ENCODE measurements around the gene RAC2.

RAC2 gene

DNA sequence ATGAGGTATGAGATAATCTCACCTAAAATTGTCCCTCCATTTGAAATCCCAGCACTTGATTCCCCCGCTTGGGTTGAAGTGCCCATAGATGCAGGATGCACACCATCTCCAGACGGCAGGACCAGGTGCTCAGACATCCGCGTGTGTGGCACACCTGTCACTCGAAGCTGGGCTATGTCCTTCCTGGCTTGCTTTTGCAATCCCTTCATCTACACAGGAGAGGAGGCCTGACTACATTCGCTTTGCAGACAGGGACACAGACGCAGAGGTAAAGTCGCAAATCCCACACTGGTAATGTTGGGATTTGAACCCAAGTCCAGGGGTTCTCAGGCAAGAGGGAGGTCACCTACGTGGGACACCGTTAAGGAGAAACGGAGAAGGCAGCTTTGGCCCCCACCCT is 31.1 kb upstream of the RAC2 start:
- DNase-seq, result no peak

DNA sequence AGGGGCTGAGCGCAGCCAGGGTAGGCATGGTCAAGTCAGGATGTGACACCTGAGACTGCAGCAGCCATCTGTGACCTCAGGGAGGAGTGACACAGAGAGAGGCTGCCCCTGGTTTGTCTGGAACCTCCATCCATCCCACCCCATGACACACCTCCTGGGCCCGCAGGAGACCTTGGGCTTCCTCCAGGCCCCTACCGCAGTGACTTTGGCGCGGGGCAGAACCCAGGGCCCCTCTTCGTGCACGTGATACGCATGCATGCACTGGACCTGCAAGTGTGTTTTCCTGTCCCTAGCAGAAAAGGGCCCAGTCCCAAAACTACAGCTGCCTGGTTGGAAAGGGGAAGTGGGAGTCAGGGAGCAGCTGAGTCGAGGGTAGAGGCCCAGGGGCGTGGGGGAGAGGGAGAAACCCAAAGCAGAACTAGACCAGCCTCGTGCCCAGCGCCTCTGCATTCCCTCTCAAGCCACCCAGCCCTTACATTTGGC is 30.4 kb upstream of the RAC2 start:
- no peak for DNase-seq

DNA sequence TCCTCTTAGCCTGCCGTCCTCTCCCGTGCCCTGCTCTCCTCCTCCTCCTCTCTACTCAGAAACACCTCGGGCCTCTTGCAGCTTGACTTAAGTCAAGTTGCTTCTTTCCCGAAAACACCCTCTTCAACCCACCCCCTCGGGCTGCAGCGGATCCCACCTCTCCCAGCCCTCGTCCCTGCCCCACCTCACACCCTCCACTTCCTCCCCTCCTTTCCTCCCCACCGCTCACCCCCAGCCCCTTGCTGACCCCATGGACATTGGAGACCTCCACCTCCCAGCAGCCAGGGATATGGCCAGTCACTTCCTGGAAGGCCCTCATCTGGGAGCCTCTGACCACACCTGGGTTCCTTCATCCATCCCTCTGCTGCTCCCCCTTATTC is 29.8 kb upstream of the RAC2 start:
- no peak for DNase-seq

DNA sequence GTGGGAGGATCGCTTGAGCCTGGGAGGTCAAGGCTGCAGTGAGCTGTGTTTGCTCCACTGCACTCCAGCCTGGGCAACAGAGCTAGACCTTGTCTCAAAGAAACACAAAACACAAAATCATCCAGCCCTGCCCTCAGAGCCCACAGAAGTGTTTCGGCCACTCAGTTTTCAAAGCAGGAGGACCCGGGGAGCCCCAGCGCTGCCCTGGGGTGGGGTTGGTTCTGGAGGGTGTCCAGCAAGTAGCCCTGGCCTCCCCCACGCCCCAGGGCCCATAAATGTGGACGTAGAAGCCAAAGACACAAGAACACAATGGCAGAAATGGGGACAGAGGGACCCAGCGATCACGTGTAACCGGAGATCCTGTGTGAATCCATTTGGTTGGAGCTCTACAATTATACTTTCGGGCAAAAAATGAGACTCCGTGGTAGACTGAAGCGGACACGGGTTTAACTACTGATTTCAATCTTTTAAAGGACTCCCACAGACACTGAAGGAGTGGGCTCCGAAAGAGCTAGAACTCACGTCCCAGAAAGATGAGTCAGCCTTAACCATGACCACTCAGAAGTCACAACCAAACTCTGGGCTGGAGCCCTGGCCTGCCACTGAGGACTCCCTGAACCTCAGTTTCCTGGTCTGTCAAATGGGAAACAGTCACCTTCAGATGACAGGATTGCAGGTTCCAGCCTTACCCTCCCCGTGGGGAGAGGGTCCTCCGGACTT is 29.2 kb upstream of the RAC2 start:
- DNase-seq, result no peak

DNA sequence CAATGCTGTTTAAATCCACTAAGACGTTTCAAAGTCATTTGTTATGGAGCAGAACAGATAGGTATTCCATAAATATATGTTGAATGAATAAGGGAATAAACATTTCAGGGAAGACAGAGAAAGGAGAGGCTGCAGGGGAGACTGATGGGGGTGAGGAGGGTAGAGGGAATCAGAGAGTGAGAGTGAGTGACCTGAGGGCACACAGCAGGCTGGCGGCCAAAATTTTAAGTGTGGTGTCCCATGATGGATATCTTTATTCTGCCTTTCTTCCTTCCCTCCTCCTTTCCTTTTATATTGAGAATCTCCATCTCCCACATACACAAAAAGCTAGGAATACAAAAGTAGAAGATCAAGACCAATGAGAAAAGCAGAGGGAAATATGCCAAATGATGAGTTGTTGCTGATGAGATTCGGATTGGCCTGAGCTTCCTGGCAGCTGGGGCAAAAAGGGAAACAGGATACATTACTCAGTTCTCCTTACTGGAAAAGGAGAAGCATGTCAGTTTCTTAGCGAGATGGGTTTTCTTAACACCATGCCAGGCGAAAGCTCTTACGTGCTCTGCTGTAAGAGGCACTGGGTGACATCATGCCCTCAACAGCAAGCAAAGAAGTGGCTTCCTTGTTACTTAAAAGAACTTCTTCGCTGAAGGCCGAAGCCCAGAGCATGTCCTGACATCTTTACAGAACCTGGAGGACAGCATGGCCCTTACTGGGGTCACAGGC is 27.0 kb upstream of the RAC2 start:
- DNase-seq, result no peak

DNA sequence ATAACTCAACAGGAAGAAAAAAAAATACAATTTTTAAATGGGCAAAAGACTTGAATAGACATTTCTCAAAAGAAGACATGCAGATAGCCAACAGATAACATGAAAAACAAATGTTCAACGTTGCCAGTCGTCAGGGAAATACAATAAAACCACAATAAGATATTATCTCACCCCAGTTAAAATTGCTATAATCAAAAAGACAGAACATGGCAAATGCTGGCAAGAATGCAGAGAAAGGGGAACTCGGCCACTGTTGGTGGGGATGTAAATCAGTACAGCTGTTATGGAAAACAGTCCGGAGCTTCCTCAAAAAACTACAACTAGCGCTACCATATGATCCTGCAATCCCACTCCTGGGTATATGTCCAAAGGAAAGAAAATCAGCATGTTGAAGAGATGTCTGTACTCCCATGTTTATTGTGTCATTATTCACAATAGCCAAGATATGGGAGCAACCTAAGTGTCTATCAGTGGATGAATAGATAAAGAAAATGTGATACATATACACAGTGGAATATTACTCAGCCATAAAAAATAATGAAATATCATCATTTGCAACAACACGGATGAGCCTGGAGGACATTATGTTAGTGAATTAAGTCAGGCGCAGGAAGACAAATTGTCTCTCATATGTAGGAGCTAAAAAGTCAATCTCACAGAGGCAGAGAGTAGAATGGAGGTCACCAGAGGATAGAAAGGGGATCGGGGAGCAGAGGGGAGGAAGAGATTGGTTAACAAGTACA is 26.0 kb upstream of the RAC2 start:
- no peak for DNase-seq

DNA sequence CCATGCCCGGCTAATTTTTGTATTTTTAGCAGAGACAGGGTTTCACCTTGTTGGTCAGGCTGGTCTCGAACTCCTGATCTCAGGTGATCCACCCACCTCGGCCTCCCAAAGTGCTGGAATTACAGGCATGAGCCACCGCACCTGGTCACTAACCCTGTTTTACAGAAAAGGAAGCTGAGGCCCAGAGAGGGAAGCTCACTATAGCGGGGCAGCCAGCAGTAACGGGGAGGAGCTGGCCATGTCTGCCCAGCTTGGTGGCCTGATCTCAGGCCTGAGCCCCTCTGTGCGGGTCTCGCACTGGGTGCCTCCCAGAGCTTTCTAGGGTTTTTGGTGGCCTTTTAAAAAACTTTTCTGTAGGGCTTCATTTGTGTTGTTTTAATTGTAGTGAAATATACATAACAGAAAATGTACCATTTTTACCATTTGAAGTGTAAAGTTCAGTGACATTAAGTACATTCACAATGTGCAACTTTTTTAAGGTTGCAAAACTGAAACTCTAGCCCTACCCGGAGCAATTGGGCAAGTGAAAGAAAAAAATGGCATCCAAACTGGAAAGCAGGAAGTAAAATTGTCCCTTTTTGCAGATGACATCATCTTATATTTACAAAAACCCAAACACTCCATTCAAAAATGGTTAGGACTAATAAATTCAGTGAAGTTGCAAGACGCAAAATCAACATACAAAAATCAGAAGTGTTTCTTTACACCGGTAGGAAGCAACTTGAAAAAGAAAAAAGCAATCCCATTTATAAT is 23.8 kb upstream of the RAC2 start:
- DNase-seq, result no peak

GRCh38 chr22:37267135-37267587 is 23.1 kb upstream of the RAC2 start:
- peak in 1 of 2 experiments; percentile 16 for DNase-seq

GRCh38 chr22:37266581-37267134 is 22.6 kb upstream of the RAC2 start:
- no peak for DNase-seq

DNA sequence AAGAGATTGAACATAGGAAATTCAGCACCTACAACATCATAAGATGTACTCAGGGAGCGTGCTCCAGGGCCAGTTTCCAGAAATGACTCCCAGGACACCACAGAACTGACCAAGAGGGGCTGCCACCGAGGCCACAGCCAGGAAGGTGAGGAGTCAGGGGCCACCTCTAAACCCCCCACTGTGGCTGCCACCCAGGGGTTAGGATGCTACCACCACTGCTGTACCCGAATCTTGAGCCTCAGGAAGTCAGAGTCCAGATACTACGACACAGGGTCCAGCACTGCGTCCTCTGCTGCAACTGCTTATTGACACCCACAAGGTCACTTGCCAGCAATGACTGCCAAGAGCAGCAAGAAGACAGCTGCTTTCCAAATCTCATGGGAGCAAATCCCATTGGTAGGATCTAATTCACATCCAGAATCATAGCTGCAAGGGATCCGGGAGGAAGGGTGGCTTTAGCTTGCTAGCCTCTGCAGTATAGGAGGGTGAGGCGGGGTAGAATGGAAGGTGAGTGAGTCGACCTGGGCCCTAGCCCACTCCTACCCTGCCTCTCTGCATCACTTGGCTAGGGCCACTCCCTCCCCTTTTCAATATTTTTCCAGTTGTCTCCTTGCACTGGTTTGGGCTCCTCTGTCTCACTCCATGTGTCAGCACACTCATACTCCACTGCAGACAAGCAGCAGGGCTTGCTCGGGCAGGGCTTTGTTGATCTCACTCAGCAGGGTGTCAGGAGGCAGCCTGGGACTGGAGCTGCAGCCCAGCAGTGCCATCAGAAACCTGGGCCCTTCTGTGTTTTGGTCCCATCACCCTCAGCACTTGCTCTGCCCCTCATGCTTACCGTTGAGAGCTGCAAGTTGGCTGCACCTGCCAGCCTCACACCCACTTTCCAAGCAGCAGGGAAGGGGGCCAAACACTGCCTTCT is 20.2 kb upstream of the RAC2 start:
- DNase-seq, result no peak

DNA sequence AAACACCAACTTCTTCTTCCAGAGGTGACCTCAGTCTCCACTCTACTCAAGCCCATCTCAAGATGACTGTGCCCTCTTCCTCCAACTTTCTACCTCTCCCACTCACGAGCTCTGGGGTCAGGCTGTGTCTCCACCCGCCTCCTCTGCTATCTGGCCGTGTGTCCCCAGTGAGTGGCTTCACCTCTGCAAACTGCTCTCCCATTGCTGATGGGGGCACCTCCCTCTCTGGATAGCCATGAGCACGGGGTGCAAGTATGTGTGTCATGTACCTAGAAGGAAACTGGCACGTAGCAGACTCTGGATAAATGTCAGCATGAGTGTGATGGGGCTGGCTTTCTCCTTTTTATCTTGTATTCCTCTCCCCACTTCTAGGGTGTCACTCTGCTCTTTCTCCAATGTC is 18.3 kb upstream of the RAC2 start:
- no peak for DNase-seq

- peak in 1 of 2 experiments; percentile 51 for DNase-seq
Observed at GRCh38 chr22:37260901-37261336, 16.9 kb upstream of the RAC2 start.

- DNase-seq, result no peak
Observed at GRCh38 chr22:37260155-37260795, 16.2 kb upstream of the RAC2 start.

- DNase-seq, result no peak
Observed at GRCh38 chr22:37259540-37260029, 15.5 kb upstream of the RAC2 start.

- no peak for DNase-seq
Observed at GRCh38 chr22:37258753-37259401, 14.8 kb upstream of the RAC2 start.

- no peak for DNase-seq
Observed at GRCh38 chr22:37258005-37258752, 14.1 kb upstream of the RAC2 start.

DNA sequence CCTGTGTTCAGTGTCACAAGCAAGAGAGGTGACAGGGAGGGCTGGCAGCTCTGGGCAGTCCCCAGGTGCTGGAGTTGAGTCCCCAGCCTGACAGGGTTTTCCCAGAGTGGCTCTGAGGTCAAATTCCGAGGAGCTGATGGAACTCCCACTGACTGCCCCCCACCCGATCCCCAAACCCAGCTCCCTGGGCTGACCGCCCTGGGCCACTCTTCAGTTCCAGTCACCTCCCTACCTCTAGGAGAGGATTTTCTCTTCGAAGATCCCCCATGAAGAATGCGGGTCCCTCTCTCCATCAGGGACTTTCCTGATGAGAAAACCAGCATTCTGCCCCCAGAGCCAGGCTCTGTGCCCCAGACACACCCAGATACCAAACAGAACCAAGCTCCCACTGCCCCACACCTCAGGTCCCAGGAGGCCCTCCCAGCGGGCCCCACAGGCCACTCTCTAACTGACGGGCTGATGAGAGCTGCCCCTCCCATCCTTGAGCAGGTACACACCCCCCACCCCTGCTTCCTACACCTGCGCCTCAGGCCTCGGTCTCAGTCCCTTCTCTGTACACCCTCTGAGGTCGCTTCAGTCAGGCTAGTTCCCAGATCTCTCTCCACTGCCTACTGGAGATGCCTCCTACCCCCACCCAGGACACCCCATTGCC is 12.1 kb upstream of the RAC2 start:
- no peak for DNase-seq

DNA sequence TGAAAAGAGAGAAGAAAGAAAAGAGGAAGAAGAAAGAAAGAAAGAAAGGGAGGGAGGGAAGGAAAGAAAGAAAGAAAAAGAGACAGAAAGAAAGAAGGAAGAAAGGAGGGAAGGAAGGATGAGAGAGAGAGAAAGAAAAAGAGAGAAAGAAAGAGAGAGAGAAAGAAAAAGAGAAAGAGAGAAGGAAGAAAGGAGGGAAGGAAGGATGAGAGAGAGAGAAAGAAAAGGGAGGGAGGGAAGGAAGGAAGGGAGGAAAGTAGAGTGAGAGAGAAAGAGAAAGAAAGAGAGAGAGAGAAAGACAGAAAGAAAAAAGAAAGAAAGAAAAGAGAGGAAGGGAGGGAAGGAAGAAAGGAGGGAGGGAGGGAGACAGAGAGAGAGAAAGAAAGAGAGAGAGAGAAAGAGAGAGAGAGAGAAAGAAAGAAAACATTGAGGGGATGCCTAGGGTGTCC is 11.5 kb upstream of the RAC2 start:
- no peak for DNase-seq

GRCh38 chr22:37254867-37255233 is 10.8 kb upstream of the RAC2 start:
- no peak for DNase-seq
